ENCODE data around the gene MZF1. TPM values are rescaled to one million over a fixed set of nuclear protein-coding genes. Genes with fewer than 3 reads are reported as not detected.

MZF1 gene
- polyA plus RNA-seq, 1 donor from 2014 or later, result 11.5 TPM

DNA sequence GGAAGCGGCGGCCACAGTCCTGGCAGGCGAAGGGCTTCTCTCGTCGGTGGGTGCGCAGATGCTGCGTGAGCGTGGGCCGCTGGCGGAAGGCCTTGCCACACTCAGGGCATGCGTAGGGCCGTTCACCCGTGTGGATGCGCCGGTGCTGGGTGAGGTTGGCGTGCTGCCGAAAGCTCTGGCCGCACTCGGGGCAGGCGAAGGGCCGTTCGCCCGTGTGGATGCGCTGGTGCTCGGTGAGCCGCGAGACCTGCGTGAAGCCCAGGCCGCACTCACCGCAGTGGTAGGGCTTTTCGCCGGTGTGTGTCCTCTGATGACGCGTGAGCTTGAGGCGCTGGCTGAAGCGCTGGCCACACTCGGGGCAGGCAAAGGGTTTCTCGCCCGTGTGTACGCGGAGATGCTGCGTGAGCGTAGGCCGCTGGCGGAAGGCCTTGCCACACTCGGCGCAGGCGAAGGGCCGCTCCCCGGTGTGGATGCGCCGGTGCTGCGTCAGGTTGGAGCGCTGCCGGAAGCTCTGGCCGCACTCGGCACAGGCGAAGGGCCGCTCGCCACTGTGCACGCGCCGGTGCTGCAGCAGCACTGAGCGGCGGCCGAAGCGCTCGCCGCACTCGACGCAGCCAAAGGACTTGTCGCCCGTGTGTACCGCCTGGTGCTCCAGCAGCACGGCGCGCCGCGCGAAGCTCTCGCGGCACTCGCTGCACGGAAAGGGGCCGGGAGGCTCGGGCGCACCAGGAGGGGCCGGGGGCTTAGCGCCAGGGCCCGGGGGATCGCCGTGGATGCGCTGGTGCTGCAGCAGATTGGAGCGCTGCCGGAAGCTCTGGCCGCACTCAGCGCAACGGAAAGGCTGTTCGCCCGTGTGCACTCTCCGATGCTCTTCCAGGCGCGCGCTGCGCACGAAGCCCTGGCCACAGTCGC is 10.8 kb downstream of the MZF1 start:
- Mint-ChIP-seq H3K4me3 (peak overlapping the region; percentile 88 to 99 (median 91)), H3K4me1 (peaks cover 14 to 29% (median 27%) of the 10 kb centered on the region in 3 donors), H3K27me3 (peaks cover 2% of the 10 kb centered on the region), H3K27ac (peak overlapping the region in 2 of 3 donors; percentile 23 to 99), H3K9me3 (no peaks in the 10 kb centered on the region), H3K36me3 (peaks cover 3% of the 10 kb centered on the region)

DNA sequence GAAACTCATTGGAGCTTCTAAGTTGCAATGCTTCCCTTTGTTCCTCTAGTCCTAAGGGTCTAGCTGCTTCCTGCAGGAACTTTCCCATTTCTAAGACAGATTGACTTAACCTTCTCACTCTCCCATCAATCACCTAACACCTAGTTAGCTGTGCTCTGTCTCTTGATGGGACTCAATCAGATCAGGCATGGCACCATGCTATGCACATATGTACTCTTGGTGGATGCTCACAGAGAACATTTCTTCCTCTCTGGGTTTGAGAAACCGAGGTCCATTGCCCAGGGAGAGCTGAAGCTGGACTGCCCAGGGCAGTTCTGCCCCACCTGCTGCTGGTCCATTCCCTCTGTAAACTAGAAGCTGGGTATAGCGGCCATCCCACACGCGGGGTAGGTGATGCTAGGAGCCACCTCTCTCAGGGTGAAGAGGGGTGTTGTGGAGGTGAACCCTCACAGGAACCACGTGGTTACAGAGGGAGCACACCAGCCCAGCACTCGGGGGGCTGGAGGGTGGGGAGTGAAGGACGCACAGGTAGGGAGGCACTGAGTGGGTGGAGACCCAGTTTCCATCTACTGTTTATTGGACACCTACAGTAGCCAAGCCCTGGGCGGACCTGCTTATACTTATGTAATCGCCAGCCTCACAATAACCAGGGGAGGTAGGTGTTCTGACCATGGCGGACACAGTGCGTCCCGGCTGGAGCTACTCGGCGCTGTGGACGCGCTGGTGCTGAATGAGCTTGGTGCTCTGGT is 11.6 kb downstream of the MZF1 start:
- peak overlapping the region; percentile 72 to 99 (median 91) for H3K4me3 Mint-ChIP-seq
- H3K4me1 Mint-ChIP-seq, result peaks cover 14 to 34% (median 32%) of the 10 kb centered on the region in 3 donors
- H3K27ac Mint-ChIP-seq, result peak overlapping the region in 1 of 3 donors; percentile 99
- H3K27me3 Mint-ChIP-seq, result peaks cover 2% of the 10 kb centered on the region
- peaks cover 3% of the 10 kb centered on the region for H3K36me3 Mint-ChIP-seq
- no peaks in the 10 kb centered on the region for H3K9me3 Mint-ChIP-seq

DNA sequence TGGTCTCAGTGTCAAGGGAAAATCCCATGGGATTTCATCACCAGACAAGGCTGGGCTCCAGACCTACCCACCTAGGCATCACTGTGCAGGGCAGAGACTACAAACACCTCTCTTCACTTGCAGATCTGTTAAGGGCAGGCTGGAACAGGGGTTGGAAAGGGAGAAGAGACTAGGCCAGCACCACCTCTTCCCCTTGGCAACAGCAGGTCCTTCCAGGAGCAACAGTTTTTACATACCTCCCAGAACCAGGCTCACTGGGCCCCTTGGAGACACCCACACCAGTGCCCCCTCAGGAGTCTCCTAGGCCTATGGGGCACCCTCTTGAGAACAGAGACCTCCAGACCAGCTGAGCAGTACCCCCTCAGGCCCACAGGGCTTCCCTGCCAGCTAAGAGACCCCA is 12.2 kb downstream of the MZF1 start:
- peaks cover 14 to 37% (median 37%) of the 10 kb centered on the region in 3 donors for H3K4me1 Mint-ChIP-seq
- peaks cover 7% of the 10 kb centered on the region for H3K36me3 Mint-ChIP-seq
- peak overlapping the region in 1 of 3 donors; percentile 99 for H3K27ac Mint-ChIP-seq
- no peaks in the 10 kb centered on the region for H3K9me3 Mint-ChIP-seq
- peaks cover 2% of the 10 kb centered on the region for H3K27me3 Mint-ChIP-seq
- peak overlapping the region in 3 of 4 donors; percentile 3 to 99 (median 41) for H3K4me3 Mint-ChIP-seq

DNA sequence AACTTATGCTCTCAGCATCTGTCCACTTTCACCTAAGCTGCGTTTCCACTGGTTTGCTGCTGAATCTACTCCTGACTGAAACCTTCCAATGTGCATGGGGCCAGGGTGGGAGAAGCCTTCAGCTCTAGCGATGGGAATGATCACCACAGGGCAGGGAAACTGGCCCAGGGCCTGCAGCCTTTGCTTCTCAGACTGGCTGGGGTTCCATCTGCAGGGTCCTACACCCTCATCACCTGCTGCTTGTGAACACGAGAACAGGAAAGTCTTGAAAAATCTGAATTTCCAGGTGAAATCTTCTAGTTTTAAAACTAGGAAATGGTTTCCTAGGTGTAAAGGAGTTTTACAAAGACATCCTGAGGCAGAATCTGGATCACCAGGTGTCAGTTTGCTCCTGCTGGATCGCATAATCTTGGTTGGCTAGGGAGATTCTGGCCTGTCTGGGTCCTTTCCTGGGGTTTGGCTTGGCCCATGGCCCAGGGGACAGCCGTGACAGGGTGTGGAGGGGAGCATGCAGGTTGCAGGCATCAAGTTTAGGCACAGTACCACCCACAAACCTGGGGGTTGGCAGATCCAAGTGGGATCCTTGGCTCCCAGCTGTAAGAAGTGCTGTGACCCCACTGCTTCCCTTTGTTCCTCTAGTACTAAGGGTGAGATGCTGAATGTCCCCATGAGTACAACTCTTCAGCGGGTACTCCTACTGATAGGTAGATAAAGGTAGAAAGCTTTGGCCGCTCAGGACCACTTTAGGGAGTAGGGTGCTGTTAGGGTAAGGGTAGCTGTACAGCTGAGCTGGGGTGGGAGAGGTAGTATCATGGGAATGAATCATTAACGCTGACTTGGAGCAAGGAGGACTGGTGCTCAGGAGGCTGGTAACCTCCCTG is 12.9 kb downstream of the MZF1 start:
- H3K4me1 Mint-ChIP-seq, result peaks cover 16 to 40% (median 39%) of the 10 kb centered on the region in 3 donors
- H3K27me3 Mint-ChIP-seq, result peaks cover 2% of the 10 kb centered on the region
- H3K9me3 Mint-ChIP-seq, result no peaks in the 10 kb centered on the region
- H3K4me3 Mint-ChIP-seq, result peak overlapping the region; percentile 96 to 99 (median 98)
- H3K36me3 Mint-ChIP-seq, result peaks cover 7% of the 10 kb centered on the region
- peak overlapping the region in 2 of 3 donors; percentile 98 to 99 for H3K27ac Mint-ChIP-seq

DNA sequence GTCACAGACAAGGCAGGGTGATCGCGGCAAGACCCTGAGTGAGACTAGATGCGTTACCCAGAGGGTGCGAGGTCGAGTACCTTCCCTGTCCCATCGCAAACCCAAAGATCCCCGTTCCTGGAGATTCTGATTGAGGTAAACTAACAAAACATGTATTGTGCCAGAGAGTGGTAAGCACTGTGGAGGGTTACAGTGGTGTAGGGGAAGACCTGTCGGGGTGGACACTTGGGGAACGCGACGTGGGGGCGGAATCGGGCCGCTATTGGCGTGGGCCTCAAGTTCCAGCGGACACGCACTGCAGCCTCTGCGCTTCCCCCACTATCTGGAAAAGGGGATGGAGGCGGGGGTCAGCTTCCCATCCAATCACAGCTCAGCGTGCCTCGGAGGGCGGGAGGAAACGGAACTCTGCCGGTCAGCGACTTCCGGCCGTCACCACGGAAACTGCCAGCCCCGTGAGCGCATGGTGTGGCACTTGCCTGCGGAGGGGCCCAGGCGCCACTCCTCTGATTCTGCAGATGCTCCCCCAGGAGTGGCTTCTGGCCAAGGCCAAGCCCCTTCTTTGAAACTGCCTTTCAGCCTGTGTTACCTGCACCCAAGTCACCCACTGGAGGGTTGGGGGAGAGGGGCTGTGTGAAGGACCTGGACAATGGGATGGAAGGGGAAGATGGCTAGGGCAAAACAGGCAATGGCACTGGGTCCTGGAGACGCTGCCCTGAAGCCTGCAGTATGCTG is 13.7 kb downstream of the MZF1 start:
- Mint-ChIP-seq H3K36me3 (peaks cover 6% of the 10 kb centered on the region), H3K4me1 (peaks cover 24 to 43% (median 42%) of the 10 kb centered on the region in 3 donors), H3K27ac (peak overlapping the region; percentile 98 to 100 (median 99)), H3K9me3 (no peaks in the 10 kb centered on the region), H3K27me3 (peaks cover 2% of the 10 kb centered on the region), H3K4me3 (peak overlapping the region; percentile 96 to 99 (median 98))

DNA sequence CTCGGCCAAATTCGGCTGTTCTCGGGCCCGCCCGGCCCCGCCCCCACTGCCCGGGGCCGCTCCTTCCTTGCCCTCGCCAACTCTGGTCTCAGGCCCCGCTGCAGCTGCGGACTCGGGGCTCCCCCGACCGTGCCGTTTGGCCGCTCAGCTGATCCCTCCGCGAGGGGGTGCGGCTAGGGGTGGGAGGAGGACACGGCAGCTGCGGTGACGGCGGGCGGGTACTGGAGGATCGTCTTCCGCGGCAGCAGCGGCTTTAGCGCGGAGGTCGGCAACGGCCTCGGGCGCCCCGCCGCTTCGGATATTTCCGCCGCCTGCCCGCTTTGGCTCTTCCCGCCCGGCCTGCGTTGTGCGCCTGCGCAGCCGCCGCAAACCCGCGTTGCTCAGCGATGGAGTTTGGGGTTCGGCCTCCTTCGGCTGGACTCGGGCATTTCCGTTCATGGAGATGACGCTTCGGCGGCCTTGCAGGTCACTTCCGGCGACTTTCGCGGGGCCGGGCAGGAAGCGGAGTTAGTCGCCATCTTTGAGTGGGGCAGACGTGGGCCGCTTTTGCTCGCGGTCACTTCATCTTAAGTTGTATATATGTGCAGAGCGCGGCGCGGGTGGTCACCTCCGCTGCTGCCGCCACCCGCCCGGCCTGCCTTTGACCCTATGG is 14.4 kb downstream of the MZF1 start:
- H3K9me3 Mint-ChIP-seq, result no peaks in the 10 kb centered on the region
- H3K27me3 Mint-ChIP-seq, result peaks cover 2% of the 10 kb centered on the region
- peaks cover 29 to 46% (median 46%) of the 10 kb centered on the region in 3 donors for H3K4me1 Mint-ChIP-seq
- peak overlapping the region; percentile 98 to 100 (median 99) for H3K27ac Mint-ChIP-seq
- peak overlapping the region; percentile 96 to 99 (median 98) for H3K4me3 Mint-ChIP-seq
- peaks cover 6% of the 10 kb centered on the region for H3K36me3 Mint-ChIP-seq

DNA sequence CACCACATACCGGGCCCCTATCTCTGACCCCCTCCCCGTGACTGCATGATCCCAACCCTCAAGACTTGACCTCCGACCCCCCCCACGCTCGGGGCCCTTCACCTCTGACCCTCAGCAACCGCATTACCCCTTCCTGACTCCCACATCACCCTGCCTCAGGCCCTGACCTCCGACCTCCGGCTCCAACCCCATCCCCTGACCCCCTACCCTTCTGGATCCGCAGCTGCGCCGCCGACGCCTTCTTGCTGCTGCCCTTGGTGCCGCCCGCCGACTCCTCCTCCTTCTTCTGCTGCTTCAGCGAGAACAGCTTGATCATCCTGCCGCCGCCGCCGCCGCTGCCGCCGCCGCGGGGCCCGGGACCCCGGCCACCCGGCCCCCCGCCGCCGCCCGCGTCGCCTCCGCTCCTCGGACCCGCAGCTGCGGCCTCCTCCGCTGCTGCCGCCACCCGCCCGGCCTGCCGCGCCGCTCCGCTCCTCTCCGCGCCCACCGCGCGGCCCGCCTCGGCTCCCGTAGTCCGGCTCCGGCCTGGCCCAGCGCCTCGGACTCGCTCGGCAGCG is 15.0 kb downstream of the MZF1 start, which contains the start of gene UBE2M:
TSS of gene UBE2M (minus strand) at position 546 of the 557 bp plus-strand sequence. CDS start at position 316, 230 bp downstream.
- H3K27me3 Mint-ChIP-seq, result no peaks in the 10 kb centered on the region
- H3K9me3 Mint-ChIP-seq, result no peaks in the 10 kb centered on the region
- peaks cover 8% of the 10 kb centered on the region for H3K36me3 Mint-ChIP-seq
- peak within 1 kb of the TSS; percentile 98 to 100 (median 99) for H3K27ac Mint-ChIP-seq
- H3K4me1 Mint-ChIP-seq, result peaks cover 27 to 44% (median 41%) of the 10 kb centered on the region in 3 donors
- H3K4me3 Mint-ChIP-seq, result peak within 1 kb of the TSS; percentile 96 to 99 (median 98)

DNA sequence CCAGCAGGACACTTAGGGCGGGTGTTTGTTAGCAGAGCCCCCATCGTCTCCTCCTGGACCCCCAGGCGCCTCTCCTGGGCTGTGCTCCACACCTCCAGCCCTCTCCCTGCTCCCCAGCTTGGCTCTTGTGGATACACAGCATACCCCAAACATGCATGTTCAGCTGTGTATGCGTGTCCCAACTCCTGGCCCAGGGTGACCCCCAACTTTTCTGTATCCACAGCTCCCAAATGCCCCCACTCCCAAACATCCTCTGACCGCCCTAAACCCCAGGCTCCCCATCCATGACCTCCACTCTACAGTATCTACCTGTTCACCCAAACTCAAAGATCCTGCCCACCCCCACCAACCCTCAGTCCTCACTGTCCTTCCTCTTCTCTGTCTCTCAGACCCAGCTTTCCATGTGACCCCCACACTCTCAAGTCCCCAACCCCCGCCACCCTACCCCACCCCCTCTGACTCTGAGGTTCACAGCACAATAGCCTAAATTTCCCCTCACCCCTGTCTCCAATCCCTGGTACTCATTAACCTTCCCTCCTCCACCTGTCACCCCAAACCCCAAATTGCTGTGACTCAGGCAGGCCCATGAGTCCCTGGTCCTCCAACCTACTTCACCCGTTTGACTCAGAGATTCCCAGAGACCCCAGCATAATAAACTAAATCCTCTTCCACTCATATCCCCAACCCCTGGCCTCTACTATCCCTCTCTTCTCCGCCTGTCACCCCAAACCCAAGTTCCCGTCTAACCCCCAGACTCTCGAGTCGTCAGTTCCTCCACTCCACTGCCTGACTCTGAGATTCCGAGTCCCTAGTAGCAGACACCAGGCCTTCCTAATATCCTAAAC is 15.7 kb downstream of the MZF1 start:
- peaks cover 8% of the 10 kb centered on the region for H3K36me3 Mint-ChIP-seq
- peak overlapping the region; percentile 96 to 99 (median 98) for H3K4me3 Mint-ChIP-seq
- H3K4me1 Mint-ChIP-seq, result peaks cover 32 to 47% (median 39%) of the 10 kb centered on the region in 3 donors
- H3K9me3 Mint-ChIP-seq, result no peaks in the 10 kb centered on the region
- no peaks in the 10 kb centered on the region for H3K27me3 Mint-ChIP-seq
- H3K27ac Mint-ChIP-seq, result peak overlapping the region; percentile 84 to 100 (median 99)

DNA sequence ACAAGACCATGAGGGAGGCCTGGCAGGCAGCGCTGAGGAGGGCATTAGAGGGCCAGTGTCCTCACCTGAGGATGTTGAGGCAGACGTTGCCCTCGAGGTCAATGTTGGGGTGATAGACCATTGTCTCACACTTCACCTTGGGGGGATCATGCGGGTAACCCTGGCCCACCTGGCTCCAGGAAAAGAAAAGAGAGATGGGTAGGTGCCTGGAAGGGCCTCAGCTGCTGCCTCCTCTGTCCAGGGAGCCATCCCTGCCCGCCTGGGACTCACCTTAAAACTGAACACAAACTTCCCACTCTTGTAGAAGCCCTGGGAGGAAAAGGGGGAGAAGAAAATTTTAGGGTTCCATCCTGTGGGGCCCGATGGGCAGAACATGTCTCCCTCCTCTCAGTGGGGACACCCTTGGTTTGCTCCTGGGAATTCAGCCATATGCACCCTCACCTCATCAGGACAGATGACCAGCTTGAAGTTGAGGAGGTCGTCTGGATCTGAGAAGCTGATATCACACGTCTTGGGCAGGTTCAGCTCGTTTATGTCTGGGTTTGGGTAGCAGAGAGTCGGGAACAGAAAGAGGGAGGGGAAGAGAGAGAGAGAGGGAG is 16.4 kb downstream of the MZF1 start:
- Mint-ChIP-seq H3K27ac (peak overlapping the region in 2 of 3 donors; percentile 99 to 100), H3K36me3 (peaks cover 8% of the 10 kb centered on the region), H3K27me3 (no peaks in the 10 kb centered on the region), H3K4me3 (peak overlapping the region; percentile 78 to 99 (median 96)), H3K9me3 (no peaks in the 10 kb centered on the region), H3K4me1 (peaks cover 32 to 45% (median 39%) of the 10 kb centered on the region in 3 donors)

DNA sequence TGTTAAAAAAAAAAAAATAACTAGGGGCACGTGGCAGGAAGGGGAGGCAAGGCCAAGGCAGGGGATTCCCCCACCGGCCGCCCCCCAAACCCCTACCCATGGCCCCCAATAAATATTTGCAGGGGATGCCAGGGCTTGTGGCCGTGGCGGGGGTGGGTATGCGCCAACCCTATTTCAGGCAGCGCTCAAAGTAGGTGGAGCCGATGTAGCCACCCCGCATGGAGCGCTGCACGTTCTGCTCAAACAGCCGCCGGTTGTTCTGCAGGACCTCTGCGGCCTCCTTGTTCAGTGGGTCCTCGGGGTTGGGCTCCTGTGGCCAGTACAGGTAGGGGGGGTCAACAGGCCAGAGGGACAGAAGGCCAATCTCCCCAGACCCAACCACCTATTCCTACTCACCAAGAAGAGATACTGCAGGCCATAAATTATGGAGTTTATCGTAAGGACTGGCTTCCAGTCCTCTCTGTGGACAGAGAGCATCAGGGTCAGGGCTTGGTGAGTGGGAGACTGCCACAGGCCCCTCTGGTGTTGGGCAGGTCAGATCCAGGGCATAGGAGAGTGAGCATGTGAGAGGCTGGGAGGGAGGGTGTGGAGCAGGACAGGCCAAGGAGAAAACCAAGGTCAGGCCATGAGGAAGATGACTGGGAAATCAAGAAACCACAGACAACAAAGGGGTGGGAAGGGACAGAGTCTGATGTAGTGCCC is 17.1 kb downstream of the MZF1 start:
- Mint-ChIP-seq H3K27me3 (no peaks in the 10 kb centered on the region), H3K27ac (peak overlapping the region; percentile 99 to 100 (median 99)), H3K36me3 (peaks cover 8% of the 10 kb centered on the region), H3K4me1 (peaks cover 32 to 40% (median 35%) of the 10 kb centered on the region in 3 donors), H3K4me3 (peak overlapping the region; percentile 41 to 99 (median 87)), H3K9me3 (no peaks in the 10 kb centered on the region)

DNA sequence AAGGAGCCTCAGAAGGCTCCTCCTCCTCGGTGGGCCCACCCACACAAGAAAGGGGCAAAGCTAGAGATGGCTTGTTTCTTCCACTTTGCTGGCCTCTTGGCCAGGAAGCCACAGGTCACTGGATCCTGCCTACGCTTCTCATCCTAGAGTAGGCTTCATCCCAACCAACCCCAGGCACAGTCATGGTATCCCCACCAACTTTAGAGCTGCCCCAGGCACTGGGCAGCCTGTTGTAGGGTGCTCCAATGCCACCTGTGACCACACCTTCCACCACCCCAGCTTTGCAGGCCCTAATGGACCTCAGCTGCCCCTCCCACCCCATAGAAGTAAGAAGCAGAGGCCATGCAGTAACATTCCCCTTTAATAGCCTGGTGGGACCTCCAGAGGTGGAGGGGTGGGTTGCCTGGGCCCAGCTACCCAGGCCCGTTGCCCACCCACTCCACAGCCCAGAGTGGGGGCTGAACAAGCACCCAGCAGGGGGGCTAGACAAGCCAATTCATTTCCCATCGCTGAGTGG is 17.7 kb downstream of the MZF1 start:
- Mint-ChIP-seq H3K4me1 (peaks cover 32 to 40% (median 35%) of the 10 kb centered on the region in 3 donors), H3K4me3 (peak overlapping the region; percentile 93 to 99 (median 95)), H3K27ac (peak overlapping the region; percentile 99 to 100 (median 99)), H3K27me3 (no peaks in the 10 kb centered on the region), H3K36me3 (peaks cover 8% of the 10 kb centered on the region), H3K9me3 (no peaks in the 10 kb centered on the region)

All from IgD-negative memory B cell (primary cell).